GM12875 (cell line): ENCODE results near the gene DLGAP3.

Experiments
- H3K4me3 ChIP-seq: one replicate; pipeline ENCODE4 v1.5.1; 2011; ENCODE audit warnings: low read depth, low read length, control low read depth
- CTCF ChIP-seq: IDR thresholded peaks from 2 replicates; pipeline ENCODE4 v1.5.1; 2011; ENCODE audit warnings: low read depth, mild to moderate bottlenecking, control low read depth, inconsistent platforms, low read length, moderate library complexity, borderline replicate concordance; ENCODE audit not compliant: insufficient read depth

The DLGAP3 gene

GRCh38 chr1:34929497-34929852 lies at the start of gene DLGAP3:
Gene DLGAP3 (minus strand): TSS chr1:34929650. CDS start chr1:34905383, 24,267 bp downstream.
- TF ChIP-seq CTCF = no peak
- H3K4me3 ChIP-seq = peak within 1 kb of the TSS; percentile 1

GRCh38 chr1:34978921-34979320 lies 49.5 kb upstream of the DLGAP3 start:
- H3K4me3 ChIP-seq = no peak overlapping the region
- no peak for TF ChIP-seq CTCF

- no peak for TF ChIP-seq CTCF
- H3K4me3 ChIP-seq = no peak overlapping the region
Measured at GRCh38 chr1:34977858-34978257, 48.4 kb upstream of the DLGAP3 start.

- H3K4me3 ChIP-seq = no peak overlapping the region
- TF ChIP-seq CTCF = no peak
Measured at GRCh38 chr1:34977210-34977471, 47.7 kb upstream of the DLGAP3 start.

- TF ChIP-seq CTCF = no peak
- no peak overlapping the region for H3K4me3 ChIP-seq
Measured at GRCh38 chr1:34976384-34977209, 47.1 kb upstream of the DLGAP3 start.

- TF ChIP-seq CTCF = no peak
- H3K4me3 ChIP-seq = no peak overlapping the region
Measured at GRCh38 chr1:34975771-34976170, 46.3 kb upstream of the DLGAP3 start.

- TF ChIP-seq CTCF = no peak
Measured at GRCh38 chr1:34975338-34975737, 45.9 kb upstream of the DLGAP3 start.

More at GRCh38 chr1:34975338-34975737, 45.9 kb upstream of the DLGAP3 start:
- no peak overlapping the region for H3K4me3 ChIP-seq
